IMR-90 (cell line): ENCODE measurements around the gene ZNF146. TPM values are rescaled to one million over a fixed set of nuclear protein-coding genes. Genes with fewer than 3 reads are reported as not detected.

Experiments used
- ATAC-seq: fragments of 200-7000 bp; cut with Tn5 transposase; 2 replicates; pipeline ENCODE4 v1.9.1; 2020; ENCODE audit warnings: low read depth, mild to moderate bottlenecking, moderate library complexity
- BruUV-seq: library from RNA; stranded (reverse); fragments of 400-500 nt; replicated peaks from 2 replicates; lab custom pipeline; 2021; lab: Mats Ljungman, UMichigan
- CTCF ChIA-PET: fragments of 300-600 bp; formaldehyde crosslinking; extraction: SDS; loops from one replicate; lab custom pipeline; 2021; ENCODE audit warnings: antibody characterized with exemption; lab: Yijun Ruan, JAX
- POLR2A ChIA-PET: fragments of 300-600 bp; sonication (Branson Sonifier 250); formaldehyde crosslinking; loops from one replicate; lab custom pipeline; 2022; ENCODE audit warnings: antibody characterized with exemption; ENCODE audit not compliant: unreplicated experiment; lab: Charles Lee
- DNase-seq: peaks from one replicate; pipeline ENCODE4 v3.0.0; 2013
- H2AFZ ChIP-seq: replicated peaks from 2 replicates; pipeline ENCODE3; 2013; ENCODE audit warnings: low read length, mild to moderate bottlenecking; ENCODE audit not compliant: poor library complexity
- H2AK5ac ChIP-seq: 2 replicates; pipeline ENCODE4 v1.6.1; 2013; ENCODE audit warnings: low read depth, low read length, inconsistent platforms
- H2AK9ac ChIP-seq: replicated peaks from 2 replicates; pipeline ENCODE3; 2013; ENCODE audit warnings: mild to moderate bottlenecking, low read depth, low read length, moderate library complexity; ENCODE audit not compliant: poor library complexity
- H2BK120ac ChIP-seq: 2 replicates; pipeline ENCODE4 v1.6.1; 2013; ENCODE audit warnings: low read depth, low read length, inconsistent platforms
- H2BK15ac ChIP-seq: 3 replicates; pipeline ENCODE4 v1.6.1; 2013; ENCODE audit warnings: low read depth, low read length, inconsistent platforms
- H2BK20ac ChIP-seq: 2 replicates; pipeline ENCODE4 v1.6.1; 2013; ENCODE audit warnings: low read depth, mild to moderate bottlenecking, inconsistent platforms, low read length, moderate library complexity
- H2BK5ac ChIP-seq: 2 replicates; pipeline ENCODE4 v1.6.1; 2013; ENCODE audit warnings: mild to moderate bottlenecking, low read depth, low read length, inconsistent platforms; ENCODE audit not compliant: poor library complexity, severe bottlenecking
- H3K14ac ChIP-seq: replicated peaks from 2 replicates; pipeline ENCODE4 v1.6.1; 2013; ENCODE audit warnings: low read depth, low read length, inconsistent platforms
- H3K18ac ChIP-seq: 2 replicates; pipeline ENCODE4 v1.6.1; 2013; ENCODE audit warnings: low read depth, low read length, control low read depth
- H3K23ac ChIP-seq: 2 replicates; pipeline ENCODE4 v1.6.1; 2013; ENCODE audit warnings: low read depth, low read length, inconsistent platforms
- H3K27ac ChIP-seq: 2 replicates; pipeline ENCODE4 v1.5.1; 2013; ENCODE audit warnings: mild to moderate bottlenecking, control low read depth, low read length; ENCODE audit not compliant: insufficient read depth
- H3K27me3 ChIP-seq: 2 replicates; pipeline ENCODE4 v1.6.1; 2013; ENCODE audit warnings: low read length; ENCODE audit not compliant: control insufficient read depth, insufficient read depth
- H3K36me3 ChIP-seq: 2 replicates; pipeline ENCODE4 v1.6.1; 2013; ENCODE audit warnings: low read length, mixed read lengths; ENCODE audit not compliant: control insufficient read depth, insufficient read depth
- H3K4ac ChIP-seq: 2 replicates; pipeline ENCODE4 v1.6.1; 2013; ENCODE audit warnings: low read depth, low read length, inconsistent platforms
- H3K4me1 ChIP-seq: 2 replicates; pipeline ENCODE4 v1.6.1; 2013; ENCODE audit warnings: low read length, mixed read lengths; ENCODE audit not compliant: control insufficient read depth, insufficient read depth
- H3K4me2 ChIP-seq: 2 replicates; pipeline ENCODE4 v1.6.1; 2013; ENCODE audit warnings: low read depth, mild to moderate bottlenecking, control low read depth, low read length, moderate library complexity
- H3K4me3 ChIP-seq: 2 replicates; pipeline ENCODE4 v1.5.1; 2013; ENCODE audit warnings: low read depth, mild to moderate bottlenecking, control low read depth, low read length, moderate library complexity; ENCODE audit not compliant: insufficient read depth
- H3K56ac ChIP-seq: 2 replicates; pipeline ENCODE4 v1.6.1; 2013; ENCODE audit warnings: low read length, inconsistent platforms; ENCODE audit not compliant: insufficient read depth; ENCODE audit errors: extremely low read depth
- H3K79me1 ChIP-seq, 2 experiments: 2 replicates each; pipeline ENCODE4 v1.6.1; 2013; ENCODE audit warnings: low read length in 2 of 2, inconsistent platforms in 1 of 2, low read depth in 1 of 2
- H3K9ac ChIP-seq: 2 replicates; pipeline ENCODE4 v1.6.1; 2013; ENCODE audit warnings: low read depth, low read length, control low read depth
- H3K9me1 ChIP-seq: 2 replicates; pipeline ENCODE4 v1.6.1; 2013; ENCODE audit warnings: low read length, inconsistent platforms; ENCODE audit not compliant: insufficient read depth
- H3K9me3 ChIP-seq: 2 replicates; pipeline ENCODE4 v1.6.1; 2013; ENCODE audit warnings: low read length; ENCODE audit not compliant: control insufficient read depth, insufficient read depth
- H4K20me1 ChIP-seq: 2 replicates; pipeline ENCODE4 v1.6.1; 2013; ENCODE audit warnings: low read length, inconsistent platforms; ENCODE audit not compliant: insufficient read depth
- H4K5ac ChIP-seq: 2 replicates; pipeline ENCODE4 v1.6.1; 2013; ENCODE audit warnings: mild to moderate bottlenecking, low read depth, low read length, control low read depth
- H4K8ac ChIP-seq, 2 experiments: 2 replicates each; pipeline ENCODE4 v1.6.1; 2013; ENCODE audit warnings: low read depth in 2 of 2, low read length in 2 of 2, control low read depth in 1 of 2, inconsistent platforms in 1 of 2
- H4K91ac ChIP-seq: 2 replicates; pipeline ENCODE4 v1.6.1; 2013; ENCODE audit warnings: low read depth, low read length, inconsistent platforms; ENCODE audit not compliant: insufficient read depth
- BHLHE40 ChIP-seq: fragments of 150-350 bp; IDR thresholded peaks from 2 replicates; pipeline ENCODE4 v1.6.1; 2016; ENCODE audit warnings: mild to moderate bottlenecking, low read depth, low read length
- CEBPB ChIP-seq: IDR thresholded peaks from 2 replicates; pipeline ENCODE4 v1.6.1; 2012; ENCODE audit warnings: low read depth, low read length, improper control_type of control experiment
- CHD1 ChIP-seq: IDR thresholded peaks from 2 replicates; pipeline ENCODE4 v1.6.1; 2012; ENCODE audit warnings: low read depth, low read length, improper control_type of control experiment
- CTCF ChIP-seq: conservative IDR thresholded peaks from 2 replicates; pipeline ENCODE4 v1.5.1; 2012; ENCODE audit warnings: mild to moderate bottlenecking, low read depth, low read length, improper control_type of control experiment
- ELK1 ChIP-seq: fragments of 150-350 bp; IDR thresholded peaks from 2 replicates; pipeline ENCODE4 v1.6.1; 2016; ENCODE audit warnings: low read depth, mild to moderate bottlenecking, low read length, moderate library complexity, borderline replicate concordance
- FOS ChIP-seq: fragments of 150-350 bp; IDR thresholded peaks from 2 replicates; pipeline ENCODE4 v1.6.1; 2016; ENCODE audit warnings: low read depth, low read length
- MAFK ChIP-seq: IDR thresholded peaks from 2 replicates; pipeline ENCODE4 v1.6.1; 2012; ENCODE audit warnings: low read depth, low read length, improper control_type of control experiment
- MAZ ChIP-seq: IDR thresholded peaks from 2 replicates; pipeline ENCODE4 v1.6.1; 2012; ENCODE audit warnings: low read depth, mild to moderate bottlenecking, low read length, improper control_type of control experiment, moderate library complexity, borderline replicate concordance
- MXI1 ChIP-seq: IDR thresholded peaks from 2 replicates; pipeline ENCODE4 v1.6.1; 2012; ENCODE audit warnings: low read depth, mild to moderate bottlenecking, low read length, moderate library complexity, borderline replicate concordance
- NFE2L2 ChIP-seq: fragments of 150-350 bp; IDR thresholded peaks from 2 replicates; pipeline ENCODE4 v1.6.1; 2016; ENCODE audit warnings: low read depth, mild to moderate bottlenecking, low read length
- POLR2A ChIP-seq: IDR thresholded peaks from 2 replicates; pipeline ENCODE4 v1.6.1; 2012; ENCODE audit warnings: mild to moderate bottlenecking, low read depth, low read length
- RAD21 ChIP-seq: IDR thresholded peaks from 2 replicates; pipeline ENCODE4 v1.6.1; 2012; ENCODE audit warnings: low read length, improper control_type of control experiment
- RCOR1 ChIP-seq: IDR thresholded peaks from 2 replicates; pipeline ENCODE4 v1.6.1; 2012; ENCODE audit warnings: mild to moderate bottlenecking, low read length, improper control_type of control experiment; ENCODE audit not compliant: insufficient replicate concordance
- RFX5 ChIP-seq: IDR thresholded peaks from 2 replicates; pipeline ENCODE4 v1.8.0; 2012; ENCODE audit warnings: low read depth, mild to moderate bottlenecking, low read length, moderate library complexity
- SMC3 ChIP-seq: fragments of 150-350 bp; IDR thresholded peaks from 2 replicates; pipeline ENCODE4 v1.6.1; 2016; ENCODE audit warnings: low read depth, mild to moderate bottlenecking, antibody characterized with exemption, low read length, moderate library complexity
- USF2 ChIP-seq: fragments of 150-350 bp; IDR thresholded peaks from 2 replicates; pipeline ENCODE4 v1.6.1; 2017; ENCODE audit warnings: mild to moderate bottlenecking, antibody characterized with exemption, low read length, low read depth
- WGBS, 2 experiments: methylation state at CpG; one replicate each; pipeline versions ENCODE4 v1.1.5 to v1.1.7; 2013; ENCODE audit warnings: missing lambda C conversion rate in 2 of 2; ENCODE audit not compliant: insufficient read length in 1 of 2; ENCODE audit errors: extremely low coverage in 2 of 2; 5-methylcytosine and 5-hydroxymethylcytosine counted together
- dilution Hi-C: fragments of 300-500 bp; cut with HindIII; formaldehyde crosslinking; loops from one replicate; pipeline ENCODE4 v1.14.3; 2018; ENCODE audit warnings: low sequenced_read_pairs; ENCODE audit not compliant: unreplicated experiment
- in situ Hi-C: fragments of 300-500 bp; cut with MboI; formaldehyde crosslinking; loops from 3 replicates; pipeline ENCODE4 v1.14.3; 2019; ENCODE audit warnings: low sequenced_read_pairs, inconsistent platforms, mixed read lengths
- intact Hi-C: fragments of 100-400 bp; cut with micrococcal nuclease; formaldehyde crosslinking; loops from 2 replicates; pipeline ENCODE4 v1.10.0; 2022
- polyA plus RNA-seq, 3 experiments: library from polyadenylated mRNA; depleted of rRNA; stranded (reverse); fragments of >200 nt; gene quantifications; 2 replicates each; pipeline ENCODE4 v1.2.3, GENCODE V29; 2012; ENCODE audit warnings: low replicate concordance in 1 of 3
- total RNA-seq: library from RNA; depleted of rRNA; stranded (reverse); fragments of >200 nt; gene quantifications from 2 replicates; pipeline ENCODE4 v1.2.3, GENCODE V29; 2012

Gene ZNF146
- total and polyA plus RNA-seq, 2 of the 4 experiments (the other 2 are of a cell fraction) = 61.6 to 106 TPM

- ChIA-PET POLR2A (no interaction called here), CTCF (no interaction called here)
- Histone ChIP-seq H3K9me1 (no peaks in the 10 kb centered on the region), H2AK5ac (no peak overlapping the region), H3K27ac (no peak overlapping the region), H4K8ac (no peak overlapping the region), H3K56ac (no peak overlapping the region), H3K14ac (no peak overlapping the region), H3K4ac (no peak overlapping the region), H2AK9ac (no peak overlapping the region), H2BK15ac (no peak overlapping the region), H3K4me2 (no peak overlapping the region), H3K23ac (no peak overlapping the region), H2BK20ac (no peak overlapping the region), H4K91ac (no peak overlapping the region), H4K5ac (no peak overlapping the region), H3K4me3 (no peak overlapping the region), H3K4me1 (no peaks in the 10 kb centered on the region), H2BK120ac (no peak overlapping the region), H3K18ac (no peak overlapping the region), H2BK5ac (no peak overlapping the region), H3K27me3 (no peaks in the 10 kb centered on the region), H3K9ac (no peak overlapping the region), H4K20me1 (no peaks in the 10 kb centered on the region), H3K9me3 (peaks cover 36% of the 10 kb centered on the region), H2AFZ (no peak overlapping the region), H3K79me1 (peaks cover 8 to 21% of the 10 kb centered on the region in 2 experiments; a peak in 3 of 4 replicates), H3K36me3 (peaks cover 64% of the 10 kb centered on the region)
- WGBS, 2 experiments = no CpG with 5 or more reads among the region's 6 CpGs
- ATAC-seq = no peak
- in situ Hi-C loops (no loop called here), dilution Hi-C loops (no loop called here), intact Hi-C loops (no loop called here)
- TF ChIP-seq BHLHE40 = no peak
- TF ChIP-seq MXI1 = no peak
- TF ChIP-seq SMC3 = no peak
- TF ChIP-seq POLR2A = no peak
- no peak for TF ChIP-seq CTCF
- no peak for TF ChIP-seq RFX5
- TF ChIP-seq USF2 = no peak
- TF ChIP-seq RAD21 = no peak
- TF ChIP-seq MAZ = no peak
- TF ChIP-seq CHD1 = no peak
- no peak for TF ChIP-seq RCOR1
- TF ChIP-seq CEBPB = no peak
- no peak for TF ChIP-seq NFE2L2
- no peak for TF ChIP-seq ELK1
- no peak for TF ChIP-seq MAFK
- no peak for TF ChIP-seq FOS
- BruUV-seq = TSS peak; percentile 57
- no peak for DNase-seq
These were observed 21.5 kb downstream of the ZNF146 start for GRCh38 chr19:36236304-36236945.
